HCT116 (cell line): ENCODE results near the gene ARMC2.

Experiments
- CTCF ChIP-seq, 3 experiments: fragments of 200-600 bp in 1 of 3; sonication (generic) in 1 of 3; IDR thresholded peaks in 2 of 3; conservative IDR thresholded peaks in 1 of 3; 2 replicates each; pipeline ENCODE4 v1.5.1; 2012 to 2017; ENCODE audit warnings: low read depth in 2 of 3, low read length in 2 of 3, antibody characterized with exemption in 1 of 3, borderline replicate concordance in 1 of 3, control low read depth in 1 of 3, mild to moderate bottlenecking in 1 of 3, mixed read lengths in 1 of 3, mixed run types in 1 of 3, moderate library complexity in 1 of 3; ENCODE audit not compliant: insufficient read depth in 1 of 3
- MAX ChIP-seq: IDR thresholded peaks from 2 replicates; pipeline ENCODE4 v1.6.1; 2012
- POLR2A ChIP-seq: IDR thresholded peaks from 2 replicates; pipeline ENCODE4 v1.7.0; 2011; ENCODE audit warnings: borderline replicate concordance; ENCODE audit not compliant: insufficient read depth, insufficient read length; ENCODE audit errors: extremely low read depth
- SRF ChIP-seq: IDR thresholded peaks from 2 replicates; pipeline ENCODE4 v1.6.1; 2012; ENCODE audit warnings: low read depth

GRCh38 chr6:108927927-108928326 lies 79.7 kb downstream of the ARMC2 start:
- no peak for TF ChIP-seq POLR2A
- TF ChIP-seq SRF: no peak
- TF ChIP-seq CTCF (IDR thresholded peaks at IDR 0.05 in 2 of 3, conservative IDR thresholded peaks at IDR 0.05 in 1 of 3; ENCODE audit: borderline replicate concordance in 1 of 3, insufficient read depth in 1 of 3, low read depth in 2 of 3, low read length in 2 of 3): no peak
- no peak for TF ChIP-seq MAX
